NCI-H1105 (cell line): ENCODE results near the gene RABEP1.

Source experiments
- DNase-seq: peaks from one replicate; lab custom pipeline; 2025; lab: John Stamatoyannopoulos, UW

RABEP1 gene

GRCh38 chr17:5269241-5269960 is 12.7 kb upstream of the RABEP1 start:
- DNase-seq, result no peak

- no peak for DNase-seq
Observed at GRCh38 chr17:5272322-5272721, 9.8 kb upstream of the RABEP1 start.

- no peak for DNase-seq
Observed at GRCh38 chr17:5282642-5283217, 646 bp downstream of the RABEP1 start.

GRCh38 chr17:5283571-5284315 is 1.7 kb downstream of the RABEP1 start:
- no peak for DNase-seq

- no peak for DNase-seq
Observed at GRCh38 chr17:5284681-5285080, 2.6 kb downstream of the RABEP1 start.

- DNase-seq, result no peak
Observed at GRCh38 chr17:5286846-5287245, 4.8 kb downstream of the RABEP1 start.

GRCh38 chr17:5291683-5292350 is 9.7 kb downstream of the RABEP1 start:
- DNase-seq, result no peak

- no peak for DNase-seq
Observed at GRCh38 chr17:5297245-5297644, 15.2 kb downstream of the RABEP1 start.

GRCh38 chr17:5299383-5299782 is 17.3 kb downstream of the RABEP1 start:
- no peak for DNase-seq

GRCh38 chr17:5304636-5305035 is 22.6 kb downstream of the RABEP1 start:
- DNase-seq, result no peak

- no peak for DNase-seq
Observed at GRCh38 chr17:5309851-5310250, 27.8 kb downstream of the RABEP1 start.

- no peak for DNase-seq
Observed at GRCh38 chr17:5325851-5326250, 43.8 kb downstream of the RABEP1 start.

- DNase-seq, result no peak
Observed at GRCh38 chr17:5329784-5330557, 47.9 kb downstream of the RABEP1 start.

GRCh38 chr17:5330981-5331380 is 48.9 kb downstream of the RABEP1 start:
- no peak for DNase-seq

- no peak for DNase-seq
Observed at GRCh38 chr17:5331506-5331905, 49.4 kb downstream of the RABEP1 start.

- no peak for DNase-seq
Observed at GRCh38 chr17:5344914-5345313, 62.8 kb downstream of the RABEP1 start.

GRCh38 chr17:5352681-5353289 is 70.7 kb downstream of the RABEP1 start:
- no peak for DNase-seq

GRCh38 chr17:5354310-5354709 is 72.2 kb downstream of the RABEP1 start:
- no peak for DNase-seq

GRCh38 chr17:5354886-5355415 is 72.9 kb downstream of the RABEP1 start:
- no peak for DNase-seq

- DNase-seq, result no peak
Observed at GRCh38 chr17:5355421-5356129, 73.5 kb downstream of the RABEP1 start.

GRCh38 chr17:5361426-5361825 is 79.3 kb downstream of the RABEP1 start:
- DNase-seq, result no peak
